ENCODE data around the gene STARD3.

DNA sequence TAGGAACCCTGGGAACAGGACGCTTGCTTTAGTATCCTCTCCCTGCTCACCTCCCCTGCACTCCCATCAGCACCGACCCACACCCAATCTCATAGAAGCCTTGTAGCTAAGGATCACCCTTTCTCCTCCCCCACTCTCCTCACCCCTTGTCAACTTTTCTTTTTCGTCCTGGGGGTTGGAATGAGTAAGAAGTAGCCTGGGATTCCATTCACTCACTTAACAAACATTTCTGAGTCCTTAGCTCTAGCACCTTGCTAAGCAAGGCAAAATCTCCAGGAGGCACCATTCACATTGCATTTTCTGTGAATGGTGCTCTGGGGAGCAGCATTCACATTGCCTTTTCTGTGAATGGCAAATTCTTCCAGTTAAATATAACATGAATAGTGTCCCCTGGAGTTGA, 52.0 kb downstream of the STARD3 start:
- TF ChIP-seq GATA2 (IDR thresholded peaks at IDR 0.05; ENCODE audit: low read depth, low read length) (no peak), GATA3 (IDR thresholded peaks at IDR 0.05; ENCODE audit: low read depth, low read length) (no peak)

Measured in SH-SY5Y (cell line).